ENCODE results near the gene OCA2. TPM values are rescaled to one million over a fixed set of nuclear protein-coding genes. Genes with fewer than 3 reads are reported as not detected.

OCA2 gene
- total and polyA plus RNA-seq, 2 of the 13 experiments (the other 11 are each of a cell fraction or from before 2014, with no cell fraction given): 0.02 to 0.05 TPM

DNA sequence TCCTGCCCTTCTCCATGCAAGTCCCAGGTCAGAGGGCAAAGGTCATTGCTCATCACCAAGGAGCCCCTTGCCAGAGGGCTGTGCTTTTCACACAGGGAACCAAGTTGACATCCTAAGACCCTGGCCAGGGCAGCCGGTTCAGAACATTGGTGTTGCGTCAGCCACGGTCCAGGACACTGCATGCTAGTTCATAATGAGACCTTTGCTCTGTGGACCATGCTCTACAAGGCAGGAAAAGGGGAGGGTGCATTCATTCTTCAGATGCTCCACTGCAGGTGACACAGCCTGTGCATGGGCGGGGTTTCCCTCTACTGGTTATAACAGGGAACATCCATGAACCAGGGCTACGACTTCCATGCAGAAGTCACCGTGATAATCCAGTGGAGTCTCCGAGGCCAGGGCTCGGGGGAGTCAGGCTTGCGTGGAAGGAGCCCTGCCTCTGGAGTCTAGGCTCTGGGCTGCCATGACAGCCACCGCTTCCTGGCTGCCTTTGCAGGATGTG is 81.6 kb downstream of the OCA2 start (continued):
- TF ChIP-seq, protein P1, sequence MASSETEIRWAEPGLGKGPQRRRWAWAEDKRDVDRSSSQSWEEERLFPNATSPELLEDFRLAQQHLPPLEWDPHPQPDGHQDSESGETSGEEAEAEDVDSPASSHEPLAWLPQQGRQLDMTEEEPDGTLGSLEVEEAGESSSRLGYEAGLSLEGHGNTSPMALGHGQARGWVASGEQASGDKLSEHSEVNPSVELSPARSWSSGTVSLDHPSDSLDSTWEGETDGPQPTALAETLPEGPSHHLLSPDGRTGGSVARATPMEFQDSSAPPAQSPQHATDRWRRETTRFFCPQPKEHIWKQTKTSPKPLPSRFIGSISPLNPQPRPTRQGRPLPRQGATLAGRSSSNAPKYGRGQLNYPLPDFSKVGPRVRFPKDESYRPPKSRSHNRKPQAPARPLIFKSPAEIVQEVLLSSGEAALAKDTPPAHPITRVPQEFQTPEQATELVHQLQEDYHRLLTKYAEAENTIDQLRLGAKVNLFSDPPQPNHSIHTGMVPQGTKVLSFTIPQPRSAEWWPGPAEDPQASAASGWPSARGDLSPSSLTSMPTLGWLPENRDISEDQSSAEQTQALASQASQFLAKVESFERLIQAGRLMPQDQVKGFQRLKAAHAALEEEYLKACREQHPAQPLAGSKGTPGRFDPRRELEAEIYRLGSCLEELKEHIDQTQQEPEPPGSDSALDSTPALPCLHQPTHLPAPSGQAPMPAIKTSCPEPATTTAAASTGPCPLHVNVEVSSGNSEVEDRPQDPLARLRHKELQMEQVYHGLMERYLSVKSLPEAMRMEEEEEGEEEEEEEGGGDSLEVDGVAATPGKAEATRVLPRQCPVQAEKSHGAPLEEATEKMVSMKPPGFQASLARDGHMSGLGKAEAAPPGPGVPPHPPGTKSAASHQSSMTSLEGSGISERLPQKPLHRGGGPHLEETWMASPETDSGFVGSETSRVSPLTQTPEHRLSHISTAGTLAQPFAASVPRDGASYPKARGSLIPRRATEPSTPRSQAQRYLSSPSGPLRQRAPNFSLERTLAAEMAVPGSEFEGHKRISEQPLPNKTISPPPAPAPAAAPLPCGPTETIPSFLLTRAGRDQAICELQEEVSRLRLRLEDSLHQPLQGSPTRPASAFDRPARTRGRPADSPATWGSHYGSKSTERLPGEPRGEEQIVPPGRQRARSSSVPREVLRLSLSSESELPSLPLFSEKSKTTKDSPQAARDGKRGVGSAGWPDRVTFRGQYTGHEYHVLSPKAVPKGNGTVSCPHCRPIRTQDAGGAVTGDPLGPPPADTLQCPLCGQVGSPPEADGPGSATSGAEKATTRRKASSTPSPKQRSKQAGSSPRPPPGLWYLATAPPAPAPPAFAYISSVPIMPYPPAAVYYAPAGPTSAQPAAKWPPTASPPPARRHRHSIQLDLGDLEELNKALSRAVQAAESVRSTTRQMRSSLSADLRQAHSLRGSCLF (CRISPR knock-in tag; IDR thresholded peaks at IDR 0.05; ENCODE audit: borderline replicate concordance): no peak
- TF ChIP-seq ONECUT2 (CRISPR knock-in tag; IDR thresholded peaks at IDR 0.05): no peak
- TF ChIP-seq, protein P2, sequence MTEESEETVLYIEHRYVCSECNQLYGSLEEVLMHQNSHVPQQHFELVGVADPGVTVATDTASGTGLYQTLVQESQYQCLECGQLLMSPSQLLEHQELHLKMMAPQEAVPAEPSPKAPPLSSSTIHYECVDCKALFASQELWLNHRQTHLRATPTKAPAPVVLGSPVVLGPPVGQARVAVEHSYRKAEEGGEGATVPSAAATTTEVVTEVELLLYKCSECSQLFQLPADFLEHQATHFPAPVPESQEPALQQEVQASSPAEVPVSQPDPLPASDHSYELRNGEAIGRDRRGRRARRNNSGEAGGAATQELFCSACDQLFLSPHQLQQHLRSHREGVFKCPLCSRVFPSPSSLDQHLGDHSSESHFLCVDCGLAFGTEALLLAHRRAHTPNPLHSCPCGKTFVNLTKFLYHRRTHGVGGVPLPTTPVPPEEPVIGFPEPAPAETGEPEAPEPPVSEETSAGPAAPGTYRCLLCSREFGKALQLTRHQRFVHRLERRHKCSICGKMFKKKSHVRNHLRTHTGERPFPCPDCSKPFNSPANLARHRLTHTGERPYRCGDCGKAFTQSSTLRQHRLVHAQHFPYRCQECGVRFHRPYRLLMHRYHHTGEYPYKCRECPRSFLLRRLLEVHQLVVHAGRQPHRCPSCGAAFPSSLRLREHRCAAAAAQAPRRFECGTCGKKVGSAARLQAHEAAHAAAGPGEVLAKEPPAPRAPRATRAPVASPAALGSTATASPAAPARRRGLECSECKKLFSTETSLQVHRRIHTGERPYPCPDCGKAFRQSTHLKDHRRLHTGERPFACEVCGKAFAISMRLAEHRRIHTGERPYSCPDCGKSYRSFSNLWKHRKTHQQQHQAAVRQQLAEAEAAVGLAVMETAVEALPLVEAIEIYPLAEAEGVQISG (CRISPR knock-in tag; IDR thresholded peaks at IDR 0.05): peak; percentile 46; the same call in 1 of the 2 replicates
- no peak for TF ChIP-seq MBNL3 (CRISPR knock-in tag; conservative IDR thresholded peaks at IDR 0.05)
- no peak for TF ChIP-seq ZBTB8A (CRISPR knock-in tag; IDR thresholded peaks at IDR 0.05; ENCODE audit: borderline replicate concordance, low read depth)
- peak; percentile 15; the same call in 1 of the 2 replicates for TF ChIP-seq HDAC2 (CRISPR knock-in tag; IDR thresholded peaks at IDR 0.05)
- TF ChIP-seq ZBTB7B (CRISPR knock-in tag; IDR thresholded peaks at IDR 0.05): no peak
- TF ChIP-seq GABPA (IDR thresholded peaks at IDR 0.05; ENCODE audit: low read depth, low read length): no peak
- no peak for TF ChIP-seq GABPA (CRISPR knock-in tag; IDR thresholded peaks at IDR 0.05; ENCODE audit: low read depth)
- TF ChIP-seq GABPB1 (CRISPR knock-in tag; IDR thresholded peaks at IDR 0.05): 0 out of 2 replicates have a peak, but pooled peaks have one; percentile 15
- TF ChIP-seq, protein P3, sequence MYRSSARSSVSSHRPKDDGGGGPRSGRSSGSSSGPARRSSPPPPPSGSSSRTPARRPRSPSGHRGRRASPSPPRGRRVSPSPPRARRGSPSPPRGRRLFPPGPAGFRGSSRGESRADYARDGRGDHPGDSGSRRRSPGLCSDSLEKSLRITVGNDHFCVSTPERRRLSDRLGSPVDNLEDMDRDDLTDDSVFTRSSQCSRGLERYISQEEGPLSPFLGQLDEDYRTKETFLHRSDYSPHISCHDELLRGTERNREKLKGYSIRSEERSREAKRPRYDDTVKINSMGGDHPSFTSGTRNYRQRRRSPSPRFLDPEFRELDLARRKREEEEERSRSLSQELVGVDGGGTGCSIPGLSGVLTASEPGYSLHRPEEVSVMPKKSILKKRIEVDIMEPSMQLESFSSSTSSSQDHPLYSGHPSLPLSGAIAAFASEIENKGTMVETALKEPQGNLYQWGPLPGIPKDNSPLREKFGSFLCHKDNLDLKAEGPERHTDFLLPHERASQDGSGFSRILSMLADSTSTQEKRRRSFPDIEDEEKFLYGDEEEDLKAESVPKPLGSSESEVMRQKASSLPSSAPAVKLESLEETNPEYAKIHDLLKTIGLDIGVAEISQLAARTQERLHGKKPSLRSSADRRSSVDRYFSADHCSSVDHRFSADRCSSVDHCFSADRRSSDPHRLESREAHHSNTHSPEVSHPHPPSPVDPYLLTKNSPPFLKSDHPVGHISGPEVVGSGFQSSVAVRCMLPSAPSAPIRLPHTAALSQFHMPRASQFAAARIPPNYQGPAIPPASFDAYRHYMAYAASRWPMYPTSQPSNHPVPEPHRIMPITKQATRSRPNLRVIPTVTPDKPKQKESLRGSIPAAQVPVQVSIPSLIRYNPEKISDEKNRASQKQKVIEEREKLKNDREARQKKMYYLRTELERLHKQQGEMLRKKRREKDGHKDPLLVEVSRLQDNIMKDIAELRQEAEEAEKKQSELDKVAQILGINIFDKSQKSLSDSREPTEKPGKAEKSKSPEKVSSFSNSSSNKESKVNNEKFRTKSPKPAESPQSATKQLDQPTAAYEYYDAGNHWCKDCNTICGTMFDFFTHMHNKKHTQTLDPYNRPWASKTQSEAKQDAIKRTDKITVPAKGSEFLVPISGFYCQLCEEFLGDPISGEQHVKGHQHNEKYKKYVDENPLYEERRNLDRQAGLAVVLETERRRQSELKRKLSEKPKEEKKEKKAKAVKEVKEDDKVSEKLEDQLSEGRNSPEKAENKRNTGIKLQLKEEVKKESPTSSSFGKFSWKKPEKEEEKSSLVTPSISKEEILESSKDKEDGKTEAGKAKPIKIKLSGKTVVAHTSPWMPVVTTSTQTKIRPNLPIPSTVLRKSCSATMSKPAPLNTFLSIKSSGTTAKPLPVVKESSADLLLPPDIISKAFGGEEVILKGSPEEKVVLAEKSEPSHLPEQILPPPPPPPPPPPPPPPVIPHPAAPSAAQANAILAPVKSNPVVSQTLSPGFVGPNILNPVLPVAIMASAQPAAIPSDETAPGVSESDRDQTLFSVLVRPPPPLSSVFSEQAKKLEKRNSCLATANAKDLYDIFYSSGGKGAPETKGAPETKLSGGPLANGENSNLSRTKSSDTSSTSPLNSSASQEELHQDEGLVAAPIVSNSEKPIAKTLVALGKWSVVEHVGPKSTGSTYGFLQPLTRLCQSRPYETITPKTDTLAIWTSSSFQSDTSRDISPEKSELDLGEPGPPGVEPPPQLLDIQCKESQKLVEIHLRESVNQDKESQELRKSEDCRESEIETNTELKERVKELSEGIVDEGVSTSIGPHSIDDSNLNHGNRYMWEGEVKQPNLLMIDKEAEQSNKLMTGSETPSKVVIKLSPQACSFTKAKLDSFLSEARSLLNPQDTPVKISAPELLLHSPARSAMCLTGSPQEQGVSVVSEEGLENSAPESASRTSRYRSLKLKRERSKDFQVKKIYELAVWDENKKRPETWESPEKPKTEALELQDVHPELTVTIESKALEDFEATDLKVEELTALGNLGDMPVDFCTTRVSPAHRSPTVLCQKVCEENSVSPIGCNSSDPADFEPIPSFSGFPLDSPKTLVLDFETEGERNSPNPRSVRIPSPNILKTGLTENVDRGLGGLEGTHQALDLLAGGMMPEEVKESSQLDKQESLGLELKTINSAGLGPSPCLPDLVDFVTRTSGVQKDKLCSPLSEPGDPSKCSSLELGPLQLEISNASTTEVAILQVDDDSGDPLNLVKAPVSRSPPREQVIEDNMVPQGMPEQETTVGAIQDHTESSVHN (CRISPR knock-in tag; IDR thresholded peaks at IDR 0.05): no peak
- 0 out of 2 replicates have a peak, but pooled peaks have one; percentile 16 for TF ChIP-seq RAD21 (CRISPR knock-in tag; IDR thresholded peaks at IDR 0.05)
- TF ChIP-seq BORCS8-MEF2B (CRISPR knock-in tag; IDR thresholded peaks at IDR 0.05): no peak
- TF ChIP-seq MAF1 (CRISPR knock-in tag; IDR thresholded peaks at IDR 0.05; ENCODE audit: borderline replicate concordance): no peak

All from HepG2 (cell line).